Measurements from ENCODE around the gene AGPAT2.

- TF ChIP-seq GATA3 (IDR thresholded peaks at IDR 0.05; ENCODE audit: low read depth, low read length) (no peak), GATA2 (IDR thresholded peaks at IDR 0.05; ENCODE audit: low read depth, low read length) (no peak)
These were observed 4.5 kb downstream of the AGPAT2 start for GRCh38 chr9:136682710-136683109.

Measured in SH-SY5Y (cell line).